T-helper 1 cell treated with Interleukin-12 subunit alpha and Interleukin-12 subunit beta and Interleukin-4 antibody, amounts not matched to agents 30 μg/mL and 1 μg/mL, for 36 hours (primary cell): ENCODE data around the gene TMEM244.
"Not testable (repeated sequence)": the region's sequence is repeated elsewhere in the genome, so short reads cannot be mapped to it uniquely, and the experiment has no call there.

Experiments used
- H3K27ac Mint-ChIP-seq: one replicate; pipeline ENCODE4 v1.8.0; 2021; ENCODE audit warnings: mild to moderate bottlenecking, mixed read lengths
- H3K27me3 Mint-ChIP-seq: one replicate; pipeline ENCODE4 v1.8.0; 2021; ENCODE audit warnings: low read depth, mixed read lengths
- H3K36me3 Mint-ChIP-seq: one replicate; pipeline ENCODE4 v1.8.0; 2021; ENCODE audit warnings: low read depth, mixed read lengths
- H3K4me1 Mint-ChIP-seq: one replicate; pipeline ENCODE4 v1.8.0; 2021; ENCODE audit warnings: low read depth, mixed read lengths
- H3K4me3 Mint-ChIP-seq: one replicate; pipeline ENCODE4 v1.8.0; 2021; ENCODE audit warnings: mild to moderate bottlenecking, moderate library complexity, mixed read lengths
- H3K9me3 Mint-ChIP-seq: one replicate; pipeline ENCODE4 v1.8.0; 2021; ENCODE audit warnings: mixed read lengths

The TMEM244 gene

GRCh38 chr6:129884211-129884610 is 23.1 kb upstream of the TMEM244 start:
- Mint-ChIP-seq H3K4me1 (peaks cover 14% of the 10 kb centered on the region), H3K9me3 (peaks cover 36% of the 10 kb centered on the region), H3K27me3 (peaks cover 4% of the 10 kb centered on the region), H3K27ac (no peak overlapping the region), H3K4me3 (no peak overlapping the region), H3K36me3 (peaks cover 25% of the 10 kb centered on the region)

- Mint-ChIP-seq H3K36me3 (peaks cover 28% of the 10 kb centered on the region), H3K9me3 (peaks cover 46% of the 10 kb centered on the region), H3K27me3 (peaks cover 4% of the 10 kb centered on the region), H3K4me3 (peak overlapping the region; percentile 52), H3K27ac (peak overlapping the region; percentile 70), H3K4me1 (peaks cover 14% of the 10 kb centered on the region)
Observed at GRCh38 chr6:129882510-129883023, 21.5 kb upstream of the TMEM244 start.

GRCh38 chr6:129877894-129878293 is 16.8 kb upstream of the TMEM244 start:
- Mint-ChIP-seq H3K9me3 (peaks cover 42% of the 10 kb centered on the region), H3K4me1 (peaks cover 24% of the 10 kb centered on the region)
- H3K27me3 Mint-ChIP-seq: not testable (repeated sequence)

GRCh38 chr6:129875610-129876520 is 14.8 kb upstream of the TMEM244 start:
- Mint-ChIP-seq H3K27ac (peak overlapping the region; percentile 5), H3K4me1 (peaks cover 13% of the 10 kb centered on the region), H3K4me3 (peak overlapping the region; percentile 7), H3K9me3 (peaks cover 22% of the 10 kb centered on the region), H3K36me3 (peaks cover 13% of the 10 kb centered on the region), H3K27me3 (peaks cover 8% of the 10 kb centered on the region)

More at GRCh38 chr6:129877894-129878293, 16.8 kb upstream of the TMEM244 start:
- not testable (repeated sequence) for H3K4me3 Mint-ChIP-seq, H3K27ac Mint-ChIP-seq
- peaks cover 31% of the 10 kb centered on the region for H3K36me3 Mint-ChIP-seq

GRCh38 chr6:129874837-129875236 is 13.7 kb upstream of the TMEM244 start:
- Mint-ChIP-seq H3K27ac (no peak overlapping the region), H3K36me3 (peaks cover 5% of the 10 kb centered on the region), H3K27me3 (peaks cover 8% of the 10 kb centered on the region), H3K9me3 (peaks cover 18% of the 10 kb centered on the region), H3K4me3 (no peak overlapping the region), H3K4me1 (peaks cover 13% of the 10 kb centered on the region)

- peaks cover 2% of the 10 kb centered on the region for H3K36me3 Mint-ChIP-seq
- H3K9me3 Mint-ChIP-seq: peaks cover 6% of the 10 kb centered on the region
- peaks cover 8% of the 10 kb centered on the region for H3K27me3 Mint-ChIP-seq
Observed at GRCh38 chr6:129872586-129872985, 11.5 kb upstream of the TMEM244 start.

GRCh38 chr6:129871221-129871620 is 10.1 kb upstream of the TMEM244 start:
- Mint-ChIP-seq H3K27ac (no peak overlapping the region), H3K27me3 (peaks cover 8% of the 10 kb centered on the region), H3K36me3 (peaks cover 1% of the 10 kb centered on the region), H3K9me3 (peaks cover 6% of the 10 kb centered on the region), H3K4me1 (peaks cover 12% of the 10 kb centered on the region), H3K4me3 (no peak overlapping the region)

More at GRCh38 chr6:129872586-129872985, 11.5 kb upstream of the TMEM244 start:
- no peak overlapping the region for H3K4me3 Mint-ChIP-seq
- H3K27ac Mint-ChIP-seq: no peak overlapping the region
- peaks cover 13% of the 10 kb centered on the region for H3K4me1 Mint-ChIP-seq

- H3K4me1 Mint-ChIP-seq: no peaks in the 10 kb centered on the region
- peaks cover 7% of the 10 kb centered on the region for H3K27me3 Mint-ChIP-seq
- peaks cover 6% of the 10 kb centered on the region for H3K9me3 Mint-ChIP-seq
- H3K27ac Mint-ChIP-seq: no peak overlapping the region
- H3K4me3 Mint-ChIP-seq: no peak overlapping the region
- H3K36me3 Mint-ChIP-seq: no peaks in the 10 kb centered on the region
Observed at GRCh38 chr6:129867403-129867802, 6.3 kb upstream of the TMEM244 start.

GRCh38 chr6:129866688-129867087 is 5.6 kb upstream of the TMEM244 start:
- Mint-ChIP-seq H3K36me3 (no peaks in the 10 kb centered on the region), H3K9me3 (peaks cover 6% of the 10 kb centered on the region), H3K4me3 (no peak overlapping the region), H3K27ac (no peak overlapping the region), H3K4me1 (peaks cover 3% of the 10 kb centered on the region), H3K27me3 (peaks cover under 1% of the 10 kb centered on the region)

GRCh38 chr6:129866256-129866655 is 5.1 kb upstream of the TMEM244 start:
- Mint-ChIP-seq H3K27me3 (no peaks in the 10 kb centered on the region), H3K36me3 (no peaks in the 10 kb centered on the region), H3K9me3 (peaks cover 6% of the 10 kb centered on the region), H3K4me1 (peaks cover 3% of the 10 kb centered on the region), H3K4me3 (no peak overlapping the region), H3K27ac (no peak overlapping the region)

- Mint-ChIP-seq H3K27me3 (no peaks in the 10 kb centered on the region), H3K4me1 (peaks cover 10% of the 10 kb centered on the region), H3K9me3 (no peaks in the 10 kb centered on the region)
Observed at GRCh38 chr6:129865013-129865412, 3.9 kb upstream of the TMEM244 start.

GRCh38 chr6:129863664-129864063 is 2.5 kb upstream of the TMEM244 start:
- Mint-ChIP-seq H3K4me1 (peaks cover 10% of the 10 kb centered on the region), H3K27me3 (no peaks in the 10 kb centered on the region), H3K4me3 (no peak overlapping the region), H3K36me3 (no peaks in the 10 kb centered on the region), H3K27ac (no peak overlapping the region), H3K9me3 (no peaks in the 10 kb centered on the region)

More at GRCh38 chr6:129865013-129865412, 3.9 kb upstream of the TMEM244 start:
- Mint-ChIP-seq H3K27ac (no peak overlapping the region), H3K4me3 (no peak overlapping the region), H3K36me3 (no peaks in the 10 kb centered on the region)

GRCh38 chr6:129859524-129859923 is 1.6 kb downstream of the TMEM244 start:
- Mint-ChIP-seq H3K4me1 (peaks cover 10% of the 10 kb centered on the region), H3K9me3 (no peaks in the 10 kb centered on the region), H3K27me3 (no peaks in the 10 kb centered on the region), H3K36me3 (no peaks in the 10 kb centered on the region), H3K27ac (no peak overlapping the region), H3K4me3 (no peak overlapping the region)

GRCh38 chr6:129857838-129858237 is 3.3 kb downstream of the TMEM244 start:
- Mint-ChIP-seq H3K9me3 (no peaks in the 10 kb centered on the region), H3K4me3 (no peak overlapping the region), H3K36me3 (no peaks in the 10 kb centered on the region), H3K4me1 (peaks cover 10% of the 10 kb centered on the region), H3K27me3 (peaks cover 6% of the 10 kb centered on the region), H3K27ac (no peak overlapping the region)
